Colon (tissue), 2 donors: ENCODE results near the gene COX4I2.
"Not testable (repeated sequence)": the region's sequence is repeated elsewhere in the genome, so short reads cannot be mapped to it uniquely, and the experiment has no call there.

Source experiments
- FAIRE-seq: peaks from 2 replicates; lab custom pipeline; 2012; peaks lifted over from hg19 to GRCh38; lab: Jason Lieb, UNC
- donor health status: control.
- donor health status: control.

Gene COX4I2

GRCh38 chr20:31654534-31654933 is 16.8 kb downstream of the COX4I2 start:
- no peak for FAIRE-seq

GRCh38 chr20:31661625-31662371 is 24.1 kb downstream of the COX4I2 start:
- FAIRE-seq = no peak

- FAIRE-seq = no peak
Measured at GRCh38 chr20:31662372-31662854, 24.7 kb downstream of the COX4I2 start.

GRCh38 chr20:31663524-31663837 is 25.8 kb downstream of the COX4I2 start:
- no peak for FAIRE-seq

GRCh38 chr20:31663838-31664695 is 26.4 kb downstream of the COX4I2 start:
- FAIRE-seq = no peak

GRCh38 chr20:31664696-31665354 is 27.1 kb downstream of the COX4I2 start:
- no peak for FAIRE-seq

GRCh38 chr20:31665753-31666152 is 28.0 kb downstream of the COX4I2 start:
- FAIRE-seq = no peak

GRCh38 chr20:31666258-31667042 is 28.7 kb downstream of the COX4I2 start:
- FAIRE-seq = no peak

- no peak for FAIRE-seq
Measured at GRCh38 chr20:31667315-31668285, 29.9 kb downstream of the COX4I2 start.

GRCh38 chr20:31668944-31669343 is 31.2 kb downstream of the COX4I2 start:
- not testable (repeated sequence) for FAIRE-seq

- no peak for FAIRE-seq
Measured at GRCh38 chr20:31669876-31670275, 32.2 kb downstream of the COX4I2 start.

GRCh38 chr20:31670371-31671228 is 32.9 kb downstream of the COX4I2 start:
- FAIRE-seq = no peak

GRCh38 chr20:31671324-31671723 is 33.6 kb downstream of the COX4I2 start:
- FAIRE-seq = no peak

GRCh38 chr20:31673435-31673834 is 35.7 kb downstream of the COX4I2 start:
- FAIRE-seq = no peak

GRCh38 chr20:31673943-31674463 is 36.3 kb downstream of the COX4I2 start:
- no peak for FAIRE-seq

- no peak for FAIRE-seq
Measured at GRCh38 chr20:31674895-31675827, 37.4 kb downstream of the COX4I2 start.

GRCh38 chr20:31675828-31676608 is 38.3 kb downstream of the COX4I2 start:
- no peak for FAIRE-seq

- no peak for FAIRE-seq
Measured at GRCh38 chr20:31676609-31676989, 38.9 kb downstream of the COX4I2 start.
